ENCODE measurements around the gene UBL3.

UBL3 gene

DNA sequence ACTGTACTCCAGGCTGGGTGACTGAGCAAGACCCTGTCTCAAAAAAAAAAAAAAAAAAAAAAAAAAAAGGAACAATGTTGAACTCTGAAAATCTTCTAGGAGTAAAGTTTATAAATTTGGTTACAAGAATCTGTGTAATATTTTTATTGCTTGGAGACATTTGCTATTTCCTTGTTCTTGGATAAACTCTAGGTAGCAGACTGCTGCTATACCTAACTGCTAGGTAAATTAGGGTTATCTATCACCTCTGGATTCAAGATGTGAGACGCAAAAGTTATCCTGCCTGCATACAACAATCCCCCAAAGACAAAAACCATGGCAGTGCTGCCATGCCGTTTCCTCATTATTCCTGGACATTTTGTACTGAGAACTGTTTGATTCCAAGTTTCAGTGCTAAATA, 33.7 kb downstream of the UBL3 start:
- Histone ChIP-seq H3K4me3 (ENCODE audit: low read depth, low read length) (no peak overlapping the region), H3K4me1 (ENCODE audit: control insufficient read depth in 1 of 2, insufficient read depth in 2 of 2, low read length in 2 of 2) (no peaks in the 10 kb centered on the region), H3K14ac (ENCODE audit: low read length) (no peak overlapping the region), H2AK5ac (ENCODE audit: low read length) (no peak overlapping the region), H2BK5ac (ENCODE audit: low read depth, low read length, poor library complexity) (no peak overlapping the region), H3K79me2 (ENCODE audit: control insufficient read depth, insufficient read depth, low read length, poor library complexity) (peaks cover 2% of the 10 kb centered on the region), H3K18ac (ENCODE audit: low read length) (no peak overlapping the region), H4K8ac (ENCODE audit: low read depth, low read length) (no peak overlapping the region), H3K27ac (ENCODE audit: low read depth, low read length) (no peak overlapping the region), H3K36me3 (ENCODE audit: control insufficient read depth in 1 of 2, insufficient read depth in 2 of 2, low read length in 2 of 2) (no peaks in the 10 kb centered on the region), H2BK12ac (ENCODE audit: low read length) (no peak overlapping the region), H4K12ac (ENCODE audit: low read depth, low read length) (no peak overlapping the region), H4K91ac (ENCODE audit: low read depth, low read length) (no peak overlapping the region), H2BK120ac (ENCODE audit: insufficient read depth, low read length, poor library complexity) (no peak overlapping the region), H3K9me3 (ENCODE audit: insufficient read depth, low read depth, low read length) (no peaks in the 10 kb centered on the region), H3K27me3 (ENCODE audit: insufficient read depth, low read length) (no peaks in the 10 kb centered on the region), H3K4me2 (ENCODE audit: low read length) (no peak overlapping the region), H3K4ac (ENCODE audit: low read depth, low read length) (no peak overlapping the region), H2AFZ (ENCODE audit: insufficient read depth, low read length, poor library complexity) (no peak overlapping the region), H3K79me1 (ENCODE audit: low read length) (no peaks in the 10 kb centered on the region), H3K9ac (ENCODE audit: low read length) (no peak overlapping the region), H3K23ac (ENCODE audit: low read length) (no peak overlapping the region)
- no peak for DNase-seq
- no CpG with 5 or more reads among the region's 2 CpGs for WGBS (ENCODE audit: extremely low coverage, insufficient coverage, insufficient read length)

DNA sequence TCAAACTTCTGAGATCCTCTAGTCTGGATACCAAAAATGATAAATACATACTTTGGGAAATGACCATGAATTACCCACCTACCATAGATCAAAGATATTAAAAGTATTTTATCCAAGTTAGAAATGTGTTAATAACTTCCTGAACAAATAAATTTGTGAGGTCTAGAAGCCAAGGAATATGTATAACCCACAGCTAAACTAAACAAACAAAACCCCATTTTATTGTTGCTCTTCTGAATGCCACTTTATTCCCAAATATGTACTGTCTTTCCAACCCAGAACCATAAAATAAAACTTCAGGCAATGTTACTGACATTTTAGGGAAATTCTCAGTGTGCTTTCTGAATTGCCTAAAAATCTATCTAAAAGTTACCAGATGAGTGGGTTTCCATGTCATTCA, 35.1 kb downstream of the UBL3 start:
- Histone ChIP-seq H3K23ac (ENCODE audit: low read length) (no peak overlapping the region), H3K9ac (ENCODE audit: low read length) (no peak overlapping the region), H3K79me1 (ENCODE audit: low read length) (no peaks in the 10 kb centered on the region), H4K8ac (ENCODE audit: low read depth, low read length) (no peak overlapping the region), H4K12ac (ENCODE audit: low read depth, low read length) (no peak overlapping the region), H3K4me3 (ENCODE audit: low read depth, low read length) (no peak overlapping the region), H3K27me3 (ENCODE audit: insufficient read depth, low read length) (no peaks in the 10 kb centered on the region), H3K79me2 (ENCODE audit: control insufficient read depth, insufficient read depth, low read length, poor library complexity) (peaks cover 2% of the 10 kb centered on the region), H3K4me2 (ENCODE audit: low read length) (no peak overlapping the region), H3K27ac (ENCODE audit: low read depth, low read length) (no peak overlapping the region), H2BK120ac (ENCODE audit: insufficient read depth, low read length, poor library complexity) (no peak overlapping the region), H3K4me1 (ENCODE audit: control insufficient read depth in 1 of 2, insufficient read depth in 2 of 2, low read length in 2 of 2) (peaks cover 0 to 2% of the 10 kb centered on the region in 2 experiments), H3K4ac (ENCODE audit: low read depth, low read length) (no peak overlapping the region), H3K9me3 (ENCODE audit: insufficient read depth, low read depth, low read length) (no peaks in the 10 kb centered on the region), H3K14ac (ENCODE audit: low read length) (no peak overlapping the region), H3K18ac (ENCODE audit: low read length) (no peak overlapping the region), H2BK5ac (ENCODE audit: low read depth, low read length, poor library complexity) (no peak overlapping the region), H2BK12ac (ENCODE audit: low read length) (no peak overlapping the region), H2AFZ (ENCODE audit: insufficient read depth, low read length, poor library complexity) (no peak overlapping the region), H3K36me3 (ENCODE audit: control insufficient read depth in 1 of 2, insufficient read depth in 2 of 2, low read length in 2 of 2) (no peaks in the 10 kb centered on the region), H4K91ac (ENCODE audit: low read depth, low read length) (no peak overlapping the region), H2AK5ac (ENCODE audit: low read length) (no peak overlapping the region)
- no peak for DNase-seq

DNA sequence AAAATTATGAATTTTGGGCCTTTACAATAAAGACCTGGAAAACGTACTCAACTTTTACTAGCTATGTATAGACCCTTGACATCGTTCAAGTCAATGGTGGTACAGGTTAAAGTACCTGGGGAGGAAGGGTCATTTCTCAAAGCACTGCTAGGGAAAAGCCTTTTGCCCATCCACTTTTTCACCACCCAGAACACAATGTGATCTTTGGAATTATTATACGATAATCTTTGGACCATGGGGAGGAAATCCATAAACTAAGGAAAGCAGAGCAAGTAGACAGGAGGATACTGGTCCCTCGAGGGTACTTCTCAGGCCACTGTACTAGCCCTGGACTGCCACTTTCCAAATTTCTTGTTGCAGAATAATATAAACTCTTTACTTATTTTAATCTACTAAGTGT, 39.5 kb downstream of the UBL3 start:
- Histone ChIP-seq H3K79me2 (ENCODE audit: control insufficient read depth, insufficient read depth, low read length, poor library complexity) (peaks cover 2% of the 10 kb centered on the region), H3K9me3 (ENCODE audit: insufficient read depth, low read depth, low read length) (no peaks in the 10 kb centered on the region), H2BK5ac (ENCODE audit: low read depth, low read length, poor library complexity) (no peak overlapping the region), H2AK5ac (ENCODE audit: low read length) (no peak overlapping the region), H3K23ac (ENCODE audit: low read length) (no peak overlapping the region), H3K9ac (ENCODE audit: low read length) (no peak overlapping the region), H4K91ac (ENCODE audit: low read depth, low read length) (no peak overlapping the region), H3K4me3 (ENCODE audit: low read depth, low read length) (no peak overlapping the region), H3K27ac (ENCODE audit: low read depth, low read length) (no peak overlapping the region), H4K12ac (ENCODE audit: low read depth, low read length) (no peak overlapping the region), H3K4me2 (ENCODE audit: low read length) (no peak overlapping the region), H2AFZ (ENCODE audit: insufficient read depth, low read length, poor library complexity) (no peak overlapping the region), H2BK12ac (ENCODE audit: low read length) (no peak overlapping the region), H3K27me3 (ENCODE audit: insufficient read depth, low read length) (no peaks in the 10 kb centered on the region), H4K8ac (ENCODE audit: low read depth, low read length) (no peak overlapping the region), H2BK120ac (ENCODE audit: insufficient read depth, low read length, poor library complexity) (no peak overlapping the region), H3K14ac (ENCODE audit: low read length) (no peak overlapping the region), H3K18ac (ENCODE audit: low read length) (no peak overlapping the region), H3K79me1 (ENCODE audit: low read length) (no peaks in the 10 kb centered on the region), H3K4me1 (ENCODE audit: control insufficient read depth in 1 of 2, insufficient read depth in 2 of 2, low read length in 2 of 2) (peaks cover 0 to 2% of the 10 kb centered on the region in 2 experiments), H3K36me3 (ENCODE audit: control insufficient read depth in 1 of 2, insufficient read depth in 2 of 2, low read length in 2 of 2) (no peaks in the 10 kb centered on the region), H3K4ac (ENCODE audit: low read depth, low read length) (peak overlapping the region; percentile 83)
- no CpG with 5 or more reads among the region's 4 CpGs for WGBS (ENCODE audit: extremely low coverage, insufficient coverage, insufficient read length)
- no peak for DNase-seq

DNA sequence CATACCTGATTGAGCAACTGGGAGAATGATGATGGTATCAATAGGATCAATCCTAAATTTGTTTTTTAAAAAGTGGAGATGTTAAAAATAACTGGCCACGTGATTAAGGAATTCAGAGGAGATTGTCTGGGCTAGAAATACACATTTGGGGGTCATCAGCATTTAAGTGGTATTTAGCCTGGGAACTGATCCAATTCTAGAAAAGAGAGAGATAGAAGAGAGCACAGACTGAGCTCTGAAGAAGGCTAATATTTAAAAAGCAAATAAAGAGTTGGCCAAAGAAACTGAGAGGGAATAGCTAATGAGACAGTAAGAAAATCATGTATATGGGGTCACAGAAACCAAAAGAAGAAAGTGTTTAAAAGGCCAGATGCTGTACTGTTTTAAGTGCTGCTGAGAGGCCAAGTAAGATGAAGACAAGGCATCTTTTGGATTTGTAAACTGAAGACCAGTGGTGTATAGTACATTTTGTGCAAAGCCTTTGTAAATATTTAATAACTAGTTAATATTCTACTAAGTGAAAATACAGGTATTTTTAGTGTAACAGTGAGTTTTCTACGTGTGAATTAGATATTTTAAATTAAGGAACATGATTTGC, 40.2 kb downstream of the UBL3 start:
- Histone ChIP-seq H2AK5ac (ENCODE audit: low read length) (no peak overlapping the region), H4K8ac (ENCODE audit: low read depth, low read length) (no peak overlapping the region), H3K9ac (ENCODE audit: low read length) (no peak overlapping the region), H3K36me3 (ENCODE audit: control insufficient read depth in 1 of 2, insufficient read depth in 2 of 2, low read length in 2 of 2) (no peaks in the 10 kb centered on the region), H3K27ac (ENCODE audit: low read depth, low read length) (no peak overlapping the region), H2BK5ac (ENCODE audit: low read depth, low read length, poor library complexity) (no peak overlapping the region), H3K4me2 (ENCODE audit: low read length) (no peak overlapping the region), H3K9me3 (ENCODE audit: insufficient read depth, low read depth, low read length) (no peaks in the 10 kb centered on the region), H3K4me1 (ENCODE audit: control insufficient read depth in 1 of 2, insufficient read depth in 2 of 2, low read length in 2 of 2) (peaks cover 0 to 2% of the 10 kb centered on the region in 2 experiments), H3K27me3 (ENCODE audit: insufficient read depth, low read length) (no peaks in the 10 kb centered on the region), H3K23ac (ENCODE audit: low read length) (no peak overlapping the region), H3K79me1 (ENCODE audit: low read length) (no peaks in the 10 kb centered on the region), H2AFZ (ENCODE audit: insufficient read depth, low read length, poor library complexity) (no peak overlapping the region), H2BK120ac (ENCODE audit: insufficient read depth, low read length, poor library complexity) (no peak overlapping the region), H4K12ac (ENCODE audit: low read depth, low read length) (no peak overlapping the region), H3K18ac (ENCODE audit: low read length) (no peak overlapping the region), H3K79me2 (ENCODE audit: control insufficient read depth, insufficient read depth, low read length, poor library complexity) (peaks cover 2% of the 10 kb centered on the region), H4K91ac (ENCODE audit: low read depth, low read length) (no peak overlapping the region), H3K14ac (ENCODE audit: low read length) (no peak overlapping the region), H3K4me3 (ENCODE audit: low read depth, low read length) (no peak overlapping the region), H3K4ac (ENCODE audit: low read depth, low read length) (no peak overlapping the region), H2BK12ac (ENCODE audit: low read length) (no peak overlapping the region)
- DNase-seq, result no peak
- WGBS (ENCODE audit: extremely low coverage, insufficient coverage, insufficient read length), result no CpG with 5 or more reads among the region's 2 CpGs

Measured in trophoblast cell (in vitro differentiated cells and primary cell).